AG20443 (cell line): ENCODE data around the gene FOLR1.

Source experiments
- DNase-seq: peaks from one replicate; pipeline ENCODE4 v3.0.0; 2012; ENCODE audit warnings: low spot score, mixed read lengths

The FOLR1 gene

DNA sequence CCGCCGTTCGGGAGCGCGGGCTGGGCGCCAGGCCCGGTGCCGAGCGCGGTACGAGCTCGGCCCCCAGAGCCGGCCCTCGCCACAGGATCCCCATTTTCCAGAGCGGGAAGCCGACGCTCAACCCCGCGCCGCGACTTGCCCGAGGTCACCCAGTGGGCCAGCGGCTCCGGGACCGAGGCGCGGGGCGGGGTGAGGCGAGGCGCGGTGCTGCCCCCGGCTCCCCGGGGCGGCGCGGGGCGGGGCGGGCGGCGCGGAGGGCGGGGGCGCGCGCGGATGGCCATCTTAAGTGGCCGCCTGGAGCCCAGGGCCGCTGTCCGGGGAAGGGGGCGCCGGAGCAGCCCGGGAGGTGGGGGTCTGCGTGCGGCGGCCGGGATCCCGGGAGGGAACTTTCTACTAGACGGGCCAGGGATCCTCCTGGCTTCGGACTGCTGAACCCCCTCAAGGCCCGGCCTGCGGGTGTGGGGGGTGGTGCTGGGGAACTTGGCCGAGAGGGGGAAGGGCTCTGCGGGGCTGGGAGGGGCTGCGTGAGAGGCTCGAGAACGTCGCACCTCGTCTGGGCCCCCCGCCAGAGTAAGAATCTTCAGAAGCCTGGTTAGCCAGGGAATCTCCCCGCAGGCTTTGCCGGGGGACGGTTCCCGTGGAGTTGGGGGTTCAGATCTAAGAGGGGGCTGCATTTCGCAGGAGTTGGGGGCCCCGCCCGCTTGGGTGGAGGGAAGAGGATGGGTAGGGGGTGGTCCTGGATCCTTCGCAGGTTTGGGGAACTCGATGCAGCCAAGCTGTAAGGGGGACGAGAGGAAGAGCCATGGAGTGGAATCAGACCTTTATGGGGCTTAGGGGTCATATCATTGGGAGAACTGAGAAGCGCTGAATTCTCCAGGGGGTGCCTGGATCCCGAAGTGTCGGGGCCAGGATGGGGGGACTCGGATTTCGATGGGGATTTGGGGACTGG lies 31.9 kb downstream of the FOLR1 start:
- DNase-seq: peak; percentile 87

DNA sequence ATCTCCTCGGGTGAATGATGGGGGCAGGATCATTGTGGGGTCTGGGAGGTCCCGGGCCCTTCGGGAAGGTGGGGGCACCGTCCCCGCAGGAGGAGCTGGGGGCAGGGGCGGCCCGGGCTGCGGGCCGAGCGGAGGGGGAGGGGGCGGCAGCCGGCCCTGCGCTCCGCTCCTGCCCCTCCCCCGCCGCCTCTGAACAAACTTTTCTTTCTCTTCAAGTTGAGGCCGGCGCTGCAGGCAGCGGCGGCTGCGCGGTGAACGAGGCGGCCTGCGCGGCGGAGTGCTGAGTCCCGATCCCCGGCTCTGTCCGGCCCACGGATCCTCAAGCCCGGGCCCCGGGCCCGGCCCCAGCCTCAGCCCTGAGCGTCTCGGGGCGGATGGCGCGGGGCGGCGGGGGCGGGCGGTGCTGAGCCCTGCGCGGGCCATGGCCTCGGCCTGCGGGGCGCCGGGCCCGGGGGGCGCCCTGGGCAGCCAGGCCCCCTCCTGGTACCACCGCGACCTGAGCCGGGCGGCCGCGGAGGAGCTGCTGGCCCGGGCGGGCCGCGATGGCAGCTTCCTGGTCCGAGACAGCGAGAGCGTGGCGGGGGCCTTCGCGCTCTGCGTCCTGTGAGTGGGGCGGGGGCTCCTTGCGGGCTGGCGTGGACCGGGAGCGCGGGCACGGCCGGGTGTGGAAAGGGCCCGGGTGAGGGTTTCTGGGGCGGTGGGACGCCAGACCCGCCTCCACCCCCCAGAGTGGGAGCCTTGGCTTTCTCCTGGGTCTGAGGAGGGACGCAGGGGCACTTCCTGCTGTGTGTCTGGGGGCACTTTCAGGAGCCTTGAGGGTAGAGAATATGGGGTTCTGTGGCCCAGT lies 32.8 kb downstream of the FOLR1 start, which contains the start of gene INPPL1:
Gene INPPL1, plus strand, starts transcription at position 204 of the 847 bp plus-strand sequence. Its CDS starts 218 bp downstream, at position 422.
- peak; percentile 54 for DNase-seq

DNA sequence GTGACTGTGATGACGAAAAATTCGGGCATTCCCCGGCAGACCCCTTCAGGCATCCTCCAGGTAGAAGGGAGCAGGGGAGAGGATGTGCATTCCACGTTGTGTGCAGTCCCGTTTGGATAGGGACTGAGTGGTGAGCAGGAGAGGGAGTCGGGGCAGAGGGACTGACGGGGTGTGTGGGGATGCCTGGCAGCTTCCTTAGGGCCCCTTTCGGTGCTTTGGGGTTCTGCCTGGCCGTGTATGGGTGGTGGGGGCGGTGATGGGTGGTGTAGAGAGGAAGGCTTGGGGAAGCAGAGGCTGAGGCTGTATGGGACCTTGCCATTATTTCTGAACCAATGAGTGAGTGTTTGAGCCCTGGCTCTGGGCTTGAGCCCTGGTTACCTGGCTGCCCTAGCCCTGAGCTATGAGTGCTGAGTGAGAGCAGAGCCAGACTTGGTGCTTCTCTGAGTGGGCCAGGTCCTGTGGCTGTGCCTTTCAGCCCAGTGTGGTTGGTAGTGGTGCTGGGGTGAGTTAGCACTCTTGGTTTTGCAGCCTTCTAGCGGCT lies 33.5 kb downstream of the FOLR1 start:
- no peak for DNase-seq

DNA sequence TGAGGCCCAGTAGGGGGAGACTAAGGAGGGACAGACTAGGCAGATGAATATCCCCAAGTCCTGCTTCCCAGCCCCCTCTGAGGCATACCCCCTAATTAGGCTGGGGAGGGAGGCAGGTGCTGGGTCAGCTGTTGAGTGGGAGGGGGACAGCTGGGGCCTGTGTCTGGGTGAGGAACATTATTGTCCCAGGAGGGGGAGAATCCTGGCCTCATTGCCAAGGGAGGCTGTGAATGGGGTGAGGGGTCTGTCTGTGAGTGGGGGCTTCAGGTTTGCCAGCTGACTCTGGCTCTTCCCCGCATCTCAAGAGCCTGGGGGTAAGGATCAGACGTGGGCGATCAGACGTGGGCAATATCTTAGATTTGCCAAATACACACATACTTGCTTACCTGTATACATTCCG lies 34.8 kb downstream of the FOLR1 start:
- DNase-seq: no peak

DNA sequence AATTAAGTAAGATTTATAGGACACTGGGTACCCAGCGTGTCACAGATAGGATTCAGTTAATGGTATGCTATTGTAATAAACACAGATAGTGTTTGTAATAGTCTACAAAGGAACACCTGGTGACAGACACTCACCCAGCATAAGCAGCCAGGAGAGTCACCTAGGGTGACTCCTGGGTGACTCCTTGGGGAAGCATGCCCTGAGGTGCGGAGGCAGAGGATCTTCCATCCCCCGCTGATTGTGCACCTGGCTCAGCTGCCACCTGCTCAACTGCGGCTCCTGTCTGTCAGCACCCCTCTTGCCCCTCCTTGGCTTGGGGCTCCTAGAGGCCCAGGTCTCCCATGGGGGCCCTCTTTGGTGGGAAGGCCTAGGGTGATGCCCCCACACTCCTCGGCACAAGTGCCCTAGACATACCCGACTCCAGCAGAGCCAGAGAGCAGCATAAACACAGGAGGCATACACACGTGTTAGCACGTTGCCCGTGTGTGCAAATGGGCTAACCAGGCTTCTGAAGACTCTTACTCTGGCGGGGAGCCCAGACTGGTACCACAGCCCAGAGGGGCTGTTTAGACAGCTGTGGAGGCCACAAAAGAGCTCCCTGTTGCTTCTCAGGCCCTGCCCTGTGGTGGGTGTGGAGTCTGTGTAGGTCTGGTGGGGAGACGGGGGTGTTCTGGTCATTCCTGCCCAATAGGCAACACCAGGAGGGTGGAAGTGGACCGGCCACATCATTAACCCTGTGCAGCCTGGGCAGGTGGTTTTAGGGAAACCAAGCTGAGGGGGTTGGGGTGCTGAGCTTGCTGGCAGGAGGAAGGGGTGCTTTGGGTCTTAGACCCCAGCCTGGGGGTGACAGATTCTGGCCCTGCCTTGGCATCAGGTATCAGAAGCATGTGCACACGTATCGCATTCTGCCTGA lies 35.6 kb downstream of the FOLR1 start:
- no peak for DNase-seq

- DNase-seq: no peak
Measured at GRCh38 chr11:72228229-72228843, 36.4 kb downstream of the FOLR1 start.

DNA sequence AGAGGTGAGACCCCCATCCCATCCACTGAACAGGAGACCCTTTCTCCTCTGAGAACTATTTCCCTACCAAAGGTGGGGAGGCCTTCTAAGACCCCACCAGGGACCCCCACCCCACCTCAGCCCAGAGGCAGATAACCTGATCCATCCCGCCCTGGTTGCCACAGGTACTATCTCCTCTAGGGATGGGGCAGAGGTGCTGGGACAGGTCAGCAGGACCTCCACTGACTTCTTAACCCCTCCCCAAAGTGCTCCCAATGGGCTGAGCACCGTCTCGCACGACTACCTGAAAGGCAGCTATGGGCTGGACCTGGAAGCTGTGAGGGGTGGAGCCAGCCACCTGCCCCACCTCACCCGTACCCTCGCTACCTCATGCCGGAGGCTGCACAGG lies 36.9 kb downstream of the FOLR1 start:
- DNase-seq: no peak

GRCh38 chr11:72229336-72229924 lies 37.5 kb downstream of the FOLR1 start:
- no peak for DNase-seq

GRCh38 chr11:72229925-72230763 lies 38.2 kb downstream of the FOLR1 start:
- no peak for DNase-seq

GRCh38 chr11:72230764-72231365 lies 38.9 kb downstream of the FOLR1 start:
- DNase-seq: no peak

GRCh38 chr11:72231396-72232259 lies 39.7 kb downstream of the FOLR1 start:
- DNase-seq: no peak

GRCh38 chr11:72232260-72233055 lies 40.5 kb downstream of the FOLR1 start:
- DNase-seq: no peak

DNA sequence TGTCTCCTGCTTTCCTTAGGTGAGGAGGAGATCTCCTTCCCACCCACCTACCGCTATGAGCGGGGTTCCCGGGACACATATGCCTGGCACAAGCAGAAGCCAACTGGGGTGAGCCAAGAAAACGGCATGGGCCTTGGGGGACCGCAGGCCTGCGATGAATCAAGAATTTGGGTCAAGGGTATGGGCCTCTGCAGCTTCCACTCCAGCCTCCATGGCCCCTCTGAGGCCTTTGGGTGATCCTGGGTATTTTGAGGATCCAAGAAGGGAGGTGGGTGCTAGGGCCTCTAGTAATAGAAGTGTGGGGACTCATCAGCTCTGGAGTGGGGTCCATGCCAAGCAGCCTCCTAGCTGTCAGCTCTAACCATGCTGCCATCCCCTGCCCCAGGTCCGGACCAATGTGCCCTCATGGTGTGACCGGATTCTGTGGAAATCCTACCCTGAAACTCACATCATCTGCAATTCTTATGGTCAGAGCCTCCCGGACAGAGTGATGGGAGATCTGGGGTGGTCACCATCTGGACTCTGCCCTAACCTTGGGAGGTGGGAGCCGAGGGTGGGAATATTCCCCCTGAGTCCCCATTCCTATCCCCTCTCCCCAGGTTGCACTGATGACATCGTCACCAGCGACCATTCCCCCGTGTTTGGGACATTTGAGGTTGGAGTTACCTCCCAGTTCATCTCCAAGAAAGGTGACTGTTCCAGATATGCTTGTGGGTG lies 41.3 kb downstream of the FOLR1 start:
- no peak for DNase-seq

GRCh38 chr11:72233773-72234513 lies 42.0 kb downstream of the FOLR1 start:
- no peak for DNase-seq

- no peak for DNase-seq
Measured at GRCh38 chr11:72234514-72234830, 42.5 kb downstream of the FOLR1 start.

DNA sequence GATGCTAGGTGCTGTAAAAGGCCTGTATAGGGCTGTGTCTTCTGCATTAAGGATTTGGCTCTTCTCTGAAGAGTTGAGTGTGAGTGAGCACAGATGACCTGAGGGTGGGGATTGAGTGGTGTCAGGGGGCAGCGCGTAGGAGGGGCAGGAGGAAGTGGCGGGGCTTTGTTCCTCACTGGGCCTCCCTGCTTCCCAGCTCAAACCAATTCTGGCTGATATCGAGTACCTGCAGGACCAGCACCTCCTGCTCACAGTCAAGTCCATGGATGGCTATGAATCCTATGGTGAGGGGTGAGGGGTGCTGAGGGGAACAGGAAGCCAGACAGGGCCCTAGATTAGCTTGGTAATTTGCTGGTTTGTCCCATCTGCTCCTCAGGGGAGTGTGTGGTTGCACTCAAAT lies 43.0 kb downstream of the FOLR1 start:
- DNase-seq: no peak
